OCI-LY3 (cell line): Measurements from ENCODE around the gene SLC39A12.

Source experiments
- EZH2phosphoT487 ChIP-seq: fragments of 200-600 bp; shearing (Covaris generic); IDR thresholded peaks from 2 replicates; pipeline ENCODE4 v1.6.1; 2018; ENCODE audit warnings: antibody characterized with exemption, mixed run types, low read depth
- TF ChIP-seq, protein P1 (sequence below): fragments of 200-600, 300-600 bp; sonication (generic); IDR thresholded peaks from 2 replicates; pipeline ENCODE4 v1.5.1; 2014; ENCODE audit warnings: antibody characterized with exemption, low read length, low read depth

DNA sequence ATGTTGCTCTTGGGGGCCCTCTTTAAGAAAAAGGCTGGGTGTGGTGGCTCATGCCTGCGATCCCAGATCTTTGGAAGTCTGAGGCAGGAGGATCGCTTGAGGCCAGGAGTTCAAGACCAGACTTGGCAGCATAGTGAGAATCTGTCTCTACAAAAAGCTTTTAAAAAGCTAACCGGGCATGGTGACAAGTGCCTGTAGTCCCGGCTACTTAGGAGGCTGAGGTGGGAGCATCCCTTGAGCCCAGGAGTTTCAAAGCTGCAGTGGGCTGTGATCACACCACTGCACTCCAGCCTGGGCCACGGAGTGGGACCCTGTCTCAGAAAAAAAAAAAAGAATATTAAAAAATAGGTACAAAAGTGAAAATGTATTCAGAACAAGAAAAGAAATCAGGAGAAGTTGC is 38.1 kb upstream of the SLC39A12 start:
- TF ChIP-seq, protein P1, sequence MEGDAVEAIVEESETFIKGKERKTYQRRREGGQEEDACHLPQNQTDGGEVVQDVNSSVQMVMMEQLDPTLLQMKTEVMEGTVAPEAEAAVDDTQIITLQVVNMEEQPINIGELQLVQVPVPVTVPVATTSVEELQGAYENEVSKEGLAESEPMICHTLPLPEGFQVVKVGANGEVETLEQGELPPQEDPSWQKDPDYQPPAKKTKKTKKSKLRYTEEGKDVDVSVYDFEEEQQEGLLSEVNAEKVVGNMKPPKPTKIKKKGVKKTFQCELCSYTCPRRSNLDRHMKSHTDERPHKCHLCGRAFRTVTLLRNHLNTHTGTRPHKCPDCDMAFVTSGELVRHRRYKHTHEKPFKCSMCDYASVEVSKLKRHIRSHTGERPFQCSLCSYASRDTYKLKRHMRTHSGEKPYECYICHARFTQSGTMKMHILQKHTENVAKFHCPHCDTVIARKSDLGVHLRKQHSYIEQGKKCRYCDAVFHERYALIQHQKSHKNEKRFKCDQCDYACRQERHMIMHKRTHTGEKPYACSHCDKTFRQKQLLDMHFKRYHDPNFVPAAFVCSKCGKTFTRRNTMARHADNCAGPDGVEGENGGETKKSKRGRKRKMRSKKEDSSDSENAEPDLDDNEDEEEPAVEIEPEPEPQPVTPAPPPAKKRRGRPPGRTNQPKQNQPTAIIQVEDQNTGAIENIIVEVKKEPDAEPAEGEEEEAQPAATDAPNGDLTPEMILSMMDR = no peak
- no peak for TF ChIP-seq EZH2phosphoT487
